ENCODE results near the gene MDN1.
"Not testable (repeated sequence)": the region's sequence is repeated elsewhere in the genome, so short reads cannot be mapped to it uniquely, and the experiment has no call there.

MDN1 gene

GRCh38 chr6:89649682-89650081 is 169.9 kb downstream of the MDN1 start:
- no peak for TF ChIP-seq CTCF (IDR thresholded peaks at IDR 0.05; ENCODE audit: low read depth, low read length, missing control alignments)
- DNase-seq (ENCODE audit: extremely low read depth, low read depth) = no peak
- H3K4me3 ChIP-seq (replicated peaks; ENCODE audit: low read depth, low read length) = no peak overlapping the region

DNA sequence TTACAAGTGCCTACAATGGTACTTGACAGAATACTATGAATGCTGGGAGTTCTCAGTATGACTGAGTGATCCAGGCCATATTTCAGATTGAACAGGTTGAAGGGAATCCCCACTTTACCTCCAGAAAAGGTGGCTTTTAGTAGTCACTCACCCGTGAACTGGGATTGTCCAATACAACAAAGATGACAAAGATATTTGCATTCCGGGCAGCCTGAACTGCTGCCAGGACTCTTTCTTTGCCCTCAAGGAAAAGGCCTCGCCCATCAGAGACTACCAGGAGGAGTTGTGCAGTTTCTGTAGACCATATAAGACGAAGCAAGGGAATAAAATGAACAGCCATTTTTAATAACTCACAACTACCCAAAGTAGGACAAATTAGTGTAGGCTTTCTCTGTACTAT is 174.7 kb downstream of the MDN1 start:
- TF ChIP-seq CTCF (IDR thresholded peaks at IDR 0.05; ENCODE audit: low read depth, low read length, missing control alignments) = no peak
- no peak for DNase-seq (ENCODE audit: extremely low read depth, low read depth)
- H3K4me3 ChIP-seq (replicated peaks; ENCODE audit: low read depth, low read length) = no peak overlapping the region

GRCh38 chr6:89643406-89643805 is 176.2 kb downstream of the MDN1 start:
- no peak for TF ChIP-seq CTCF (IDR thresholded peaks at IDR 0.05; ENCODE audit: low read depth, low read length, missing control alignments)
- no peak for DNase-seq (ENCODE audit: extremely low read depth, low read depth)
- H3K4me3 ChIP-seq (replicated peaks; ENCODE audit: low read depth, low read length) = no peak overlapping the region

GRCh38 chr6:89642956-89643355 is 176.6 kb downstream of the MDN1 start:
- TF ChIP-seq CTCF (IDR thresholded peaks at IDR 0.05; ENCODE audit: low read depth, low read length, missing control alignments) = no peak
- no peak overlapping the region for H3K4me3 ChIP-seq (replicated peaks; ENCODE audit: low read depth, low read length)
- DNase-seq (ENCODE audit: extremely low read depth, low read depth) = no peak

DNA sequence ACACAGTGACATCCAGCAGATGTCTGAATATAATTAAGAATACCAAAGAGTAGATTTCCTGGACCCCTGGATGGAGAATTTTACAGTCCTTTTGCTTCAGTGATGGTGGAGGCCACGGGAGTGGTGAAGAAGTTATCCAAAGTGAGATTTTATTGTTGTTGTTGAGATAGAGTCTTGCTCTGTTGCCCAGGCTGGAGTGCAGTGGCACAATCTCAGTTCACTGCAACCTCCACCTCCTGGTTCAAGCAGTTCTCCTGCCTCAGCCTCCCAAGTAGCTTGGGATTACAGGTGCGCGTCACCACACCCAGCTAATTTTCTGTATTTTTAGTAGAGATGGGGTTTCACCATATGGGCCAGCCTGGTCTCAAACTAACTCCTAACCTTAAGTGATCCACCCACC is 178.0 kb downstream of the MDN1 start:
- DNase-seq (ENCODE audit: extremely low read depth, low read depth); H3K4me3 ChIP-seq (replicated peaks; ENCODE audit: low read depth, low read length): not testable (repeated sequence)

DNA sequence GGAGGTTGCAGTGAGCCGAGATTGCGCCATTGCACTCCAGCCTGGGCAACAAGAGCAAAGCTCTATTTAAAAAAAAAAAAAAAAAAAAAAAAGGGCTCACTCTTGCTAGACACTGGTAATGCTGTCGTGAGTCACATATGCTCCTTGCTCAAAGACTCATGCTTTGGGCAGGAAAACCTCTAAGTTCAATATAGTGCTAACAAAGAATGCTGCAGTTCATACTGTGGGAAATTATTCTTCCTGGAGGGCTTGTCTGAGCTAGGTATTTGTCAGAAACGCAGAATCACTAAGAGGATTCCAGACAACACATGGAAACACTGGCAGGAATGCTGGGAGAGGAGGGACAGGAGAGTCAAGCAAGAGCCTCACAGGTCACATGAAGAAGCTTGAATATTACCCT is 178.8 kb downstream of the MDN1 start:
- no peak overlapping the region for H3K4me3 ChIP-seq (replicated peaks; ENCODE audit: low read depth, low read length)
- DNase-seq (ENCODE audit: extremely low read depth, low read depth) = peak; percentile 6
- TF ChIP-seq CTCF (IDR thresholded peaks at IDR 0.05; ENCODE audit: low read depth, low read length, missing control alignments) = no peak

DNA sequence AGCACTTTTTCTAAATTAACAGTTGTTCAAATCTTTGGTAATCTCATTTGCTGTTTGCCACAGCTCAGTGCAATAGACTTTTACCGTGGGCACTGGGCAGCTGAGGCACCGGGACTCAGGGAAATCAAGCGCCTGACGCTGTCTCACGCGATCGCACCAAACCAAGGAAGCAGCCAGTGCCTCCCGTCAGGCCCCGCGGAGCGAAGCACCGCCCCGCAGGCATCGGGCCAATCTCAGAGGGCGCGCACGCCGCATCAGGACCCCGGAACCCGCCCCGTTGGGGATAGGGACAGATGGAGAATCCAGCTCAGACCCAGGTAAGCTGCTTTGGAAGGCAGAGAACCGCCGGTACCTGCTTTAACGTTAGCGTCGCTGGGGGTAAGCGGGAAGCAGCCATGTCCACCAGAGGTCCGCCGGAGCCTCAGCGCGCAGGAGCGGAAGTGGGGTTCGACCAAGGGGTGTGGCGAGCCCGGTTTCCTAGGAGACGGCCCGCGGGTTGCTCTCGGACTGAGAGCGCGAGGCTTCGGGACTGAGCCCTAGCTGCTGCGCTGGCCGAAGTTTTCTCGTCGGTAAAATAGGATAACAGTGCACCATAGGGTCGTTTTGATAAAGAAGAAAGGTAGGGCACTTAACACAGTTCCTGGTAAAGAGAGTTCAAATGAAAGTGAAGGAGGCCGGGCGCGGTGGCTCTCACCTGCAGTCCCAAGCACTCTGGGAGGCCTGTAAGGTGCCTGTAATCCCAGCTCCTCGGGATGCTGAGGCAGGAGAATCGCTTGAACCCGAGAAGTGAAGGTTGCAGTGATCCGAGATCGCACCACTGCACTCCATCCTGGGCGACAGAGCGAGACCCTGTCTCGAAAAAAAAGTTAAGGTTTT is 181.0 kb downstream of the MDN1 start, which contains the start of gene LYRM2:
TSS of gene LYRM2 (minus strand) at position 428 of the 876 bp plus-strand sequence. CDS start at position 397, 31 bp downstream.
- no peak for TF ChIP-seq CTCF (IDR thresholded peaks at IDR 0.05; ENCODE audit: low read depth, low read length, missing control alignments)
- H3K4me3 ChIP-seq (replicated peaks; ENCODE audit: low read depth, low read length) = peak within 1 kb of the TSS; percentile 70
- peak; percentile 64 for DNase-seq (ENCODE audit: extremely low read depth, low read depth)
